ENCODE results near the gene SDC3.
"Not testable (repeated sequence)": the region's sequence is repeated elsewhere in the genome, so short reads cannot be mapped to it uniquely, and the experiment has no call there.

The SDC3 gene

GRCh38 chr1:30877205-30877912 is 31.2 kb downstream of the SDC3 start:
- FAIRE-seq, result no peak
- no peak for DNase-seq (ENCODE audit: low spot score)

- no peak for FAIRE-seq
- no peak for DNase-seq (ENCODE audit: low spot score)
Observed at GRCh38 chr1:30876451-30877204, 31.9 kb downstream of the SDC3 start.

GRCh38 chr1:30875916-30876315 is 32.6 kb downstream of the SDC3 start:
- FAIRE-seq (no peak), DNase-seq (ENCODE audit: low spot score) (no peak)

- DNase-seq (ENCODE audit: low spot score), result no peak
- no peak for FAIRE-seq
Observed at GRCh38 chr1:30875197-30875596, 33.4 kb downstream of the SDC3 start.

- DNase-seq (ENCODE audit: low spot score) (no peak), FAIRE-seq (no peak)
Observed at GRCh38 chr1:30874176-30874575, 34.4 kb downstream of the SDC3 start.

GRCh38 chr1:30872948-30873263 is 35.7 kb downstream of the SDC3 start:
- FAIRE-seq, result no peak
- no peak for DNase-seq (ENCODE audit: low spot score)

- FAIRE-seq (no peak), DNase-seq (ENCODE audit: low spot score) (no peak)
Observed at GRCh38 chr1:30872033-30872947, 36.3 kb downstream of the SDC3 start.

- FAIRE-seq (no peak), DNase-seq (ENCODE audit: low spot score) (no peak)
Observed at GRCh38 chr1:30871276-30871871, 37.2 kb downstream of the SDC3 start.

GRCh38 chr1:30870656-30871055 is 37.9 kb downstream of the SDC3 start:
- FAIRE-seq, result no peak
- DNase-seq (ENCODE audit: low spot score), result no peak

GRCh38 chr1:30870035-30870434 is 38.5 kb downstream of the SDC3 start:
- FAIRE-seq (no peak), DNase-seq (ENCODE audit: low spot score) (no peak)

- DNase-seq (ENCODE audit: low spot score) (no peak), FAIRE-seq (no peak)
Observed at GRCh38 chr1:30868833-30869435, 39.6 kb downstream of the SDC3 start.

GRCh38 chr1:30868057-30868456 is 40.5 kb downstream of the SDC3 start:
- not testable (repeated sequence) for DNase-seq (ENCODE audit: low spot score); FAIRE-seq

GRCh38 chr1:30867537-30867936 is 41.0 kb downstream of the SDC3 start:
- FAIRE-seq, result no peak

GRCh38 chr1:30866594-30866993 is 42.0 kb downstream of the SDC3 start:
- FAIRE-seq, result no peak

More at GRCh38 chr1:30867537-30867936, 41.0 kb downstream of the SDC3 start:
- DNase-seq (ENCODE audit: low spot score), result no peak

GRCh38 chr1:30864681-30865080 is 43.9 kb downstream of the SDC3 start:
- FAIRE-seq, result no peak

More at GRCh38 chr1:30866594-30866993, 42.0 kb downstream of the SDC3 start:
- DNase-seq (ENCODE audit: low spot score), result no peak

GRCh38 chr1:30863858-30864604 is 44.5 kb downstream of the SDC3 start:
- no peak for FAIRE-seq
- no peak for DNase-seq (ENCODE audit: low spot score)

More at GRCh38 chr1:30864681-30865080, 43.9 kb downstream of the SDC3 start:
- no peak for DNase-seq (ENCODE audit: low spot score)

GRCh38 chr1:30860320-30860652 is 48.3 kb downstream of the SDC3 start:
- no peak for DNase-seq (ENCODE audit: low spot score)
- FAIRE-seq, result no peak

- DNase-seq (ENCODE audit: low spot score), result no peak
- no peak for FAIRE-seq
Observed at GRCh38 chr1:30857964-30858363, 50.6 kb downstream of the SDC3 start.

- no peak for DNase-seq (ENCODE audit: low spot score)
- no peak for FAIRE-seq
Observed at GRCh38 chr1:30857062-30857461, 51.5 kb downstream of the SDC3 start.

GRCh38 chr1:30856260-30856790 is 52.2 kb downstream of the SDC3 start:
- no peak for DNase-seq (ENCODE audit: low spot score)
- no peak for FAIRE-seq

Data from urothelium cell line (cell line).